Measurements from ENCODE around the gene TRAF3.

- TF ChIP-seq CTCF (IDR thresholded peaks at IDR 0.05; ENCODE audit: insufficient read depth, low read length): no peak
- no peak for TF ChIP-seq POLR2AphosphoS5 (IDR thresholded peaks at IDR 0.05; ENCODE audit: low read depth)
- TF ChIP-seq REST (IDR thresholded peaks at IDR 0.05; ENCODE audit: insufficient replicate concordance, low read depth): no peak
- TF ChIP-seq GABPA (IDR thresholded peaks at IDR 0.05; ENCODE audit: low read depth): no peak
- TF ChIP-seq SPI1 (IDR thresholded peaks at IDR 0.05; ENCODE audit: borderline replicate concordance, low read depth): no peak
Measured at GRCh38 chr14:102935756-102936155, 158.5 kb downstream of the TRAF3 start.

Measured in HL-60 (cell line).